ENCODE data around the gene GOLPH3L.
"Not testable (repeated sequence)": the region's sequence is repeated elsewhere in the genome, so short reads cannot be mapped to it uniquely, and the experiment has no call there.

The GOLPH3L gene

DNA sequence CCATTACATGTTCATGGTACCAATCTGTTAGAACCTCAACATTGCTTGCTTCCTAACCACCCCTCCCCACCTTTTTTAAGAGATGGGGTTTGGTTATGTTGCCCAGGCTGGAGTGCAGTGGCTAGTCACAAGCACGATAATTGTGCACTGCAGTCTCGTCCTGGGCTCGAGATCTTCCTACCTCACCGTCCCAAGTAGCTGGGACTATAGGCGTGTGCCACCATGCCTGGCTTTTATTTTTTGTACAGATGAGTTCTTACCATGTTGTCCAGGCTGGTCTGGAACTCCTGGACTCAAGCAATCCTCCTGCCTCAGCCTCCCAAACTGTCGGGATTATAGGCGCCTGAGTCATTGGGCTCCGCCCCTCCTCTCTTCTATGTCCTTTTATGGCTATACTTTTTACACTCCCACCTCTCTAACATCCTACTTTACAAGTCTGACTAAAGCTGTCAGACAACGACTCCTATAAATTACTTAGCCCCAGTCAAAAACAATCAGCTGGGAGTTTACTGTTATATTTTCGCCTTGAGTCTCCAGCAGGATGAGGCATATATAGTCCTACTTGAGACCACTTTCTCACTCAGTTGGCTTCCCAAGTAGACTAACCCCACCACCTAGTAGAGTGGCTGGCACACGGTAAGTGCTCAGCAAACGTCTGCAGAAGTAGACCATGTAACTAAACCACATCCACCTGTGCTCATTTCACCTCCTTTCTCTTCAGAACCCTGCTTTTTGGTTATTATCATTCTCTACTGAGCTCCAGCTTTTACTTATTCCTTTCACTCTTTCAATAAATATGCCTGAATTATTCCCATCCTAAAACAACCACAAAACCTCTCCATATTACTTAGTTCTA, 81.4 kb downstream of the GOLPH3L start:
- no peak for DNase-seq (ENCODE audit: low read depth)

DNA sequence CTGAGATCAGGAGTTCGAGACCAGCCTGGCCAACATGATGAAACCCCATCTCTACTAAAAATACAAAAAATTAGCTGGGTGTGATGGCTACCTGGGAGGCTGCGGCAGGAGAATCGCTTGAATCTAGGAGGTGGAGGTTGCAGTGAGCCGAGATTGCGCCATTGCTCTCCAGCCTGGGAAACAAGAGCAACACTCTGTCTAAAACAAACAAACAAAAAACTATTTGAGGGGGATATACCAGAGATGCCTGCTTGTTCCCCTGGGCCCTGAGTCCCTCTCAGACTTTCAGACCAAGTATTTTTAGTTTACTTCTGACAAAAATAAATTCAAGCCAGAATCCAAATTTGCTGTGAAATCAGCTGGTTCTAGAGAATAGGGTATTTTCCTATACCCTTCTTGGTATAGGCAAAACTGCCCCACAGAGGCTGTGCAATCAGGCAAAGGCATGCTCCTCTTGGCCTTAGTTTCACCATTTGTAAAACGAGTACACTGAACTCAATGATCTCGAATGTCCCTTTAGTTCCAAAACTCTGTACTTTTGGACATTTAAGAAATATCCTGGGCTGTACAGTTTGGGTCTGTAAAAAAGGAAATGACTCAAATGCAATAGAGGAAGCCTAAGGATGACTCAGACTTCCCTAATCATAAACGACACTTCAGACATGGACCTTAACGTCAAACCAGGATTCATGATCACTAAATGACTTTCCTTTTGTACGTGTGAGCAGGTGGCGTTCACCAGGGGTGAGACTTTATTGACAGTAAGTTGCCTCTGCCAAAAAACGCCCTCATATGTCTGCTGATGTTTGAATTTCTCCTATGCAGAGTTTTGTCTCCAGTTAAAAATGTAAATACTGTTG, 83.7 kb downstream of the GOLPH3L start:
- DNase-seq (ENCODE audit: low read depth): peak; percentile 43

DNA sequence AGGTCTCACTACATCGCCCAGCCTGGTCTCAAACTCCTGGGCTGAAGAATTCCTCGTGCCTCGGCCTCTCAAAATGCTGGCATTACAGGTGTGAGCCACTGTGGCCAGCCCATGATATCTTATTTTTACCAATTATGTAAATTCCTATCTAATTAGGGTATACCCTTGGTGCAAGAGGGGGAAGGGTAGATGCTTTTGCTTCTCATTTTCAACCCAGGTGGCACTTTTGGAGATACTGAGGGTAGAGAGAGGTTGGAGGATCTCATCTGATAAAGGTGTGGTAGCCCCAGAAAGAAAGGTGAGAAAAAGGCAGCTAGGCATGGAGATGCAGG, 85.0 kb downstream of the GOLPH3L start:
- DNase-seq (ENCODE audit: low read depth): no peak

DNA sequence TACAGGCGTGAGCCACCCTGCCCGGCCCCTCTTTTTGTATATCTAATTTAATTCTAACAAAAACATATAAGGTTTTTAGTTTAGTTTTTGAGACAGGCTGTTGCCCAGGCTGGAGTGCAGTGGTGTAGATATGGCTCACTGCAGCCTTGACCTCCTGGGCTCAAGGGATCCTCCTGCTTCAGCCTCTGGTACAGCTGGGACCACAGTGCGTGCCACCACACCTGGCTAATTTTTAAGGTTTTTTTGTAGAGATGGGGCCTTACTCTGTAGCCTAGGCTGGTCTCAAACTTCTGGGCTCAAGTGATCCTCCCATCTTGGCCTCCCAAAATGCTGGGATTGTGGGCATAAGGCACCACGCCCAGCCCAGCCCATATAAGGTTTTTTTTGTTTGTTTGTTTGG, 86.4 kb downstream of the GOLPH3L start:
- DNase-seq (ENCODE audit: low read depth): no peak

DNA sequence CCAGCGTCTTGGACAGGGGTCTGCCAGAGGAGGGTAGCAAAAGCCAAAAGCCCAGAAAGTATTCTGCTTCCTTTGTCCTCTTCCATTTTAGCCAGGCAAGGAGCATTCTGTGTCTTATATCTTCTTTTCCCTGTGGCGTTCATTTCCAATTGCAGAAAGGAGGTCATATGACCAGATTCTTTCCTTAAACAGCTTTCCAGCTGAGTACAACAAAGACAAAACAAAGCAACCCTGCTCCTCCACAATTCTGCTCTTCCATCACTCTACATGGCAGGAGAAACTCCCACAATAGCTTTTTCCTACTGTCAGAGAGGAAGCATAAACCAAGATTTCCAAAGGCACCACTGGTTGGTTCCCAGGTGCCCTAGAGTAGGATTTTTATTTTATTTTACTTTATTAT, 87.2 kb downstream of the GOLPH3L start:
- DNase-seq (ENCODE audit: low read depth): no peak

DNA sequence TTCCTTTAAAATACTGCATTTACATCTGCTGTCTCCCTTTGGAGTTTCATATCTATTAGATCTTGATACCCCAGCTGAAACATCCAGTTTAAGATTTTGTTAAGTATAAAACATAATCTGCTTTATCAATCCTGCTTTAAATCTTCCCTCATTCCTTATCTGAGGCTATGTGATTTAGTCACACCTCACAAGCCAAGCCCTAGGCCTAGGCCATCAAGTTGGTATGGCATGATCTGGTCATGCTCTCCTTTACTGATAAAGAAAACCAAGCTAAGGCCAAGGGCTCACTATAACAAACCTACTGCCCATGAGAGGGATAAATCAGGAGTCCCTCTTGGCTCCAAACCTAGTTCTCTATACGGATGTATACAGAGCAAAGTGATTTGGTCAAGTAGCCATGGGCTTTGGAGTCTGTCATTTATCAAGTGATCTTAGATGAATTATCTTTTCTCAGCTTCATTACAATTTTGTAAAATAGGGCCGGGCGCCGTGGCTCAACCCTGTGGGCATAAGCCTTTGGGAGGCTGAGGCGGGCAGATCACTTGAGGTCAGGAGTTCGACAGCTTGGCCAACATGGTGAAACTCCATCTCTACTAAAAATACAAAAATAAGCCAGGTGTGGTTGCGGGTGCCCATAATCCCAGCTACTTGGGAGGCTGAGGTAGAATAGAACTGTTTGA, 90.4 kb downstream of the GOLPH3L start:
- no peak for DNase-seq (ENCODE audit: low read depth)

- DNase-seq (ENCODE audit: low read depth): not testable (repeated sequence)
Observed at GRCh38 chr1:150605451-150605731, 91.6 kb downstream of the GOLPH3L start.

DNA sequence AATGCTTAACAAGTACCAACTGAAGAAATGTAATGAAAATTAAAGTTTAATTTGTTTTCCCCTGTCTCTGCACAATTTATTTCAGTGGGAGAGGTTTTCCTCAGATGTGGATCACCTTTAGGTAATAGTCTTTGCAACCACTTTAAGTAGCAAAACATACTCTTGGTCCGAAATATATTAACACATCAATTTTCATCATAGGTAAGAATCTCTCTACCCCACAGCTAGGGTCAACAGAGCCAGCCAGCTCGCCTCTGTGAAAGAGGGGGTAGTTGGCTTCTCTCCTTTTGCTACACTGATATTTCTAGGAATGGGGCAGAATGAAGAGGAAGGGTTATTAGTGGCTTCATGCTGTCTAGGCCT, 92.7 kb downstream of the GOLPH3L start:
- DNase-seq (ENCODE audit: low read depth): no peak

GRCh38 chr1:150603711-150604110, 93.2 kb downstream of the GOLPH3L start:
- no peak for DNase-seq (ENCODE audit: low read depth)

DNA sequence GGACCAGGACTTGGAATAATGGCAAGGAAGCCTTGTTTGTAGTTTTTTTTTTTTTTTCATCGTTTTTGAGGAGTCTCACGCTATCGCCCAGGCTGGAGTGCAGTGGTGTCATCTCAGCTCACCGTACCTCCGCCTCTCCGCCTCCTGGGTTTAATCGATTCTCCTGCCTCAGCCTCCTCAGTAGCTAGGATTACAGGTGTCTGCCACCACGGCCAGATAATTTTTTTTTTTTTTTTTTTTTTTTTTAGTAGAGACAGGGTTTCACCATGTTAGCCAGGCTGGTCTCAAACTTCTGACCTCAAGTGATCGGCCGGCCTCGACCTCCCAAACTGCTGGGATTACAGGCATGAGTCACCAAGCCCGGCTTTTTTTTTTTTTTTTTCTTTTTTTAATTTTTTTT, 94.6 kb downstream of the GOLPH3L start:
- DNase-seq (ENCODE audit: low read depth): not testable (repeated sequence)

DNA sequence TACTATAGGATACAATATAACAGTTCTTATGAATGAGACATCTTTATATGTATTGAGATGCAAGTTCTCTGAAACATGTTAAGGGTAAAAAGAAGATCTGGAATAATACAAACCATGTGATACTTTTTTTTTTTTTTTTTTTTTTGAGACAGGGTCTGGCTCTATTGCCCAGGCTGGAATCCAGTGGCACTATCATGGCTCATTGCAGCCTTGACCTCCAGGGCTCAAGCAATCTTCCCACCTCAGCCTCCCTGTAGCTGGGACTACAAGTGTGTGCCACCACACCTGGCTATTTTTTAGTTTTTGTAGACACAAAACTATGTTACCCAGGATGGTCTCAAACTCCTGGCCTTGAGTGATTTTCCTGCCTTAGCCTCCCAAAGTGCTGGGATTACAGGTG, 95.4 kb downstream of the GOLPH3L start:
- DNase-seq (ENCODE audit: low read depth): no peak

- not testable (repeated sequence) for DNase-seq (ENCODE audit: low read depth)
Observed at GRCh38 chr1:150598346-150598745, 98.6 kb downstream of the GOLPH3L start.

GRCh38 chr1:150596976-150597375, 100.0 kb downstream of the GOLPH3L start:
- DNase-seq (ENCODE audit: low read depth): no peak
